ENCODE results near the gene CDH4. TPM values are rescaled to one million over a fixed set of nuclear protein-coding genes. Genes with fewer than 3 reads are reported as not detected.

CDH4 gene
- total and polyA plus RNA-seq, 11 donors = 0.04 to 0.54 (median 0.08) TPM; not detected in 1

DNA sequence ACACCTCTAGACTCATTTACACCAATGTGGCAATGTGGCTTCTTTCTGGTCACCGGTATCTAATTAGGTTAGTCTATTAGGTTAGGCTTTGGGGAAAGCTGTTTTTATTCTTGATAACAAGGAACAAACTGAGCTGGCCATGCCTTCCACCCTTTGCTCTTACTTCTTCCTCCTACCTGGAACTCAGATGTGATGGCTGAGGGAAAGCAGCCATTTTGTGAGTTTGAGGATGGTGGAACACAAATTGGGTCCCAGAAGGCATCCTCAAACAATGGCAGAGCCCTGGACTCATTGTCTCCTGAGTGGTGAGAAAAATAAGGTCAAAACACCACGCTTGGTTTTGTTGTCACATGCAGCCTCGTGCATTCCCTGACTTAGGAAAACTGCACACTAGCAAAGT lies 7.7 kb downstream of the CDH4 start:
- no peak for TF ChIP-seq POLR2A (IDR thresholded peaks at IDR 0.05)
- TF ChIP-seq, protein P1, sequence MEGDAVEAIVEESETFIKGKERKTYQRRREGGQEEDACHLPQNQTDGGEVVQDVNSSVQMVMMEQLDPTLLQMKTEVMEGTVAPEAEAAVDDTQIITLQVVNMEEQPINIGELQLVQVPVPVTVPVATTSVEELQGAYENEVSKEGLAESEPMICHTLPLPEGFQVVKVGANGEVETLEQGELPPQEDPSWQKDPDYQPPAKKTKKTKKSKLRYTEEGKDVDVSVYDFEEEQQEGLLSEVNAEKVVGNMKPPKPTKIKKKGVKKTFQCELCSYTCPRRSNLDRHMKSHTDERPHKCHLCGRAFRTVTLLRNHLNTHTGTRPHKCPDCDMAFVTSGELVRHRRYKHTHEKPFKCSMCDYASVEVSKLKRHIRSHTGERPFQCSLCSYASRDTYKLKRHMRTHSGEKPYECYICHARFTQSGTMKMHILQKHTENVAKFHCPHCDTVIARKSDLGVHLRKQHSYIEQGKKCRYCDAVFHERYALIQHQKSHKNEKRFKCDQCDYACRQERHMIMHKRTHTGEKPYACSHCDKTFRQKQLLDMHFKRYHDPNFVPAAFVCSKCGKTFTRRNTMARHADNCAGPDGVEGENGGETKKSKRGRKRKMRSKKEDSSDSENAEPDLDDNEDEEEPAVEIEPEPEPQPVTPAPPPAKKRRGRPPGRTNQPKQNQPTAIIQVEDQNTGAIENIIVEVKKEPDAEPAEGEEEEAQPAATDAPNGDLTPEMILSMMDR (IDR thresholded peaks at IDR 0.05) = no peak
- Histone ChIP-seq H3K27me3 (peaks cover 0 to 50% (median 11%) of the 10 kb centered on the region in 9 donors), H3K36me3 (no peaks in the 10 kb centered on the region), H3K4me3 (no peak overlapping the region), H3K9me3 (peaks cover 0 to 3% (median 0%) of the 10 kb centered on the region in 12 donors), H3K27ac (no peak overlapping the region), H3K4me1 (no peaks in the 10 kb centered on the region)
- 84 to 90% (median 87%) methylated on average over 3 of the region's 3 CpGs for WGBS, 4 donors
- DNase-seq (no peak), ATAC-seq (no peak)
- intact Hi-C loops (cut with DNase I) = loop anchor here in 2 of 10 donors (5.0 to 10.0 kb wide), 2 partner anchors 618 to 1045 kb away; no protein-coding TSS in a partner anchor

DNA sequence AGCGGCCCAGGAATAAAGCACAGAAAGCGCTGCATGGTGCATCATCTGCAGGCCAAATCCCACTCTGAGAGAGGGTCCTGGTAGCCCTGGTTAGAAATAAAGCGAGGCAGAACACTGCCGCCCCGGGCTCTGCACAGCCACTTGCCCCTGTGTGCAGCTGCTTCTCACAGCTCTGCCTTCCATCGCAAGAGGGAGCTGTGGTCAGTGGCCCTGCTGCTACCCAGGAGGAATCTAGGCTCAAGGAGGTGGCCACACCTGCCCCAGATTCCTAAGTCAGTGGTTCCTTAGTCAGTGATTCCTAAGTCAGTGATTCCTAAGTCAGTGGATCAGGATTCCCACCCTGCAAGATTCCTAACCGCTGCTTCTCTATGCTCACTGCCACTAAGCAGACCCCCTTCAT lies 8.8 kb downstream of the CDH4 start:
- no peak overlapping the region for H3K4me3 ChIP-seq
- H3K27me3 ChIP-seq = peaks cover 0 to 50% (median 1%) of the 10 kb centered on the region in 9 donors
- intact Hi-C loops (cut with DNase I) = loop anchor here in 2 of 10 donors (5.0 to 10.0 kb wide), 2 partner anchors 616 to 1046 kb away; no protein-coding TSS in a partner anchor
- peaks cover 0 to 3% (median 0%) of the 10 kb centered on the region in 12 donors for H3K9me3 ChIP-seq
- DNase-seq (no peak), ATAC-seq (no peak)
- WGBS, 4 donors = 61 to 78% (median 72%) methylated on average over 6 to 7 of the region's 7 CpGs
- H3K27ac ChIP-seq = no peak overlapping the region
- H3K4me1 ChIP-seq = no peaks in the 10 kb centered on the region
- TF ChIP-seq, protein P1 (IDR thresholded peaks at IDR 0.05) = no peak
- no peak for TF ChIP-seq POLR2A (IDR thresholded peaks at IDR 0.05)
- no peaks in the 10 kb centered on the region for H3K36me3 ChIP-seq

DNA sequence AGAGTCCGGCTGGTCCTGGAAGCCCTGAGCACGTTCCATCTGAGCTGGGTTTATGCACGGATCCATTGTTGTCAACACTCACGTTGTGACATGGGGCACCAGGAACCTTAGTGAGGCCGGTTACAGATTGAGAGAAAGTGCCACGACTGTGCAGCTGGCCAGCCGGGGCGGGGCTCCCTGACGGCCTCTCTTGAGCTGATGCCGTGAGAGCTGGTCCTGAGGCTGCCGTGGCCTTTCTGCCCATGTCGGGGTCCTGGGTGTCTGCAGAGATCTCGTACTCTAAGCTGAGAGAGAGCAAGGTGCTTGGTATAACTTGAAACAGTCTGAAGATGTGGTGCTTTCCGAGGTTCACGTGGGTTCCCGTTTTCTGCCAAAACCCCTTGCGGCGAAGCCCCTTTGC lies 10.0 kb downstream of the CDH4 start:
- DNase-seq (no peak), ATAC-seq (no peak)
- intact Hi-C loops (cut with DNase I) = loop anchor here in 2 of 10 donors (5.0 to 10.0 kb wide), 2 partner anchors 615 to 1047 kb away; no protein-coding TSS in a partner anchor
- Histone ChIP-seq H3K9me3 (peaks cover 0 to 3% (median 0%) of the 10 kb centered on the region in 12 donors), H3K27me3 (peaks cover 0 to 54% (median 0%) of the 10 kb centered on the region in 9 donors), H3K4me3 (no peak overlapping the region), H3K27ac (no peak overlapping the region), H3K36me3 (no peaks in the 10 kb centered on the region), H3K4me1 (no peaks in the 10 kb centered on the region)
- WGBS, 4 donors = 71 to 81% (median 78%) methylated on average over 18 of the region's 18 CpGs
- TF ChIP-seq POLR2A (IDR thresholded peaks at IDR 0.05) = no peak
- TF ChIP-seq, protein P1 (IDR thresholded peaks at IDR 0.05) = no peak

DNA sequence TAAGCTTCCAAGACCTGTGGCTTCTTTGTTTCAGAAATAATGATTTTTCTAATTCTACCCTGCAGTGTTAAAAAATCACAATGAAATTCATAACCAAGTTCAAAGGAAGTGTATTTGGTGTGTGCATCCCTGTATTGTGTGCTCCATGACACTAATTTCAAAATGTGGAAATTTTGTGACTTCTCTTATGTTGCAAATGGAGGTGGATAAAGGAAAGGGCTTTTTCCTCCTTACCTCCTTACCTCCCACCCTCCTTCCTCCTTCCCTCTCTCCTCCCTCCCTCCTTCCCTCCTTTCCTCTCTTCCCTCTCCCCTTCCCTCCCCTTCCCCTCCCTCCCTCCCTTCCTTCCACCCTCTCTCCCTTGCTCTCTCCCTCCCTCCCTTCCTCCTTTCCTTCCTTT lies 10.5 kb downstream of the CDH4 start:
- TF ChIP-seq, protein P1 (IDR thresholded peaks at IDR 0.05) = no peak
- no peak for TF ChIP-seq POLR2A (IDR thresholded peaks at IDR 0.05)
- DNase-seq (no peak), ATAC-seq (no peak)
- intact Hi-C loops (cut with DNase I) = loop anchor here in 2 of 10 donors (5.0 to 10.0 kb wide), 2 partner anchors 615 to 1048 kb away; no protein-coding TSS in a partner anchor
- H3K27me3 ChIP-seq = peaks cover 0 to 57% (median 0%) of the 10 kb centered on the region in 9 donors
- H3K4me3 ChIP-seq = no peak overlapping the region
- no peak overlapping the region for H3K27ac ChIP-seq
- H3K4me1 ChIP-seq = no peaks in the 10 kb centered on the region
- H3K9me3 ChIP-seq = peaks cover 0 to 3% (median 0%) of the 10 kb centered on the region in 12 donors
- H3K36me3 ChIP-seq = no peaks in the 10 kb centered on the region
